ENCODE measurements around the gene PLEKHA4.

PLEKHA4 gene

DNA sequence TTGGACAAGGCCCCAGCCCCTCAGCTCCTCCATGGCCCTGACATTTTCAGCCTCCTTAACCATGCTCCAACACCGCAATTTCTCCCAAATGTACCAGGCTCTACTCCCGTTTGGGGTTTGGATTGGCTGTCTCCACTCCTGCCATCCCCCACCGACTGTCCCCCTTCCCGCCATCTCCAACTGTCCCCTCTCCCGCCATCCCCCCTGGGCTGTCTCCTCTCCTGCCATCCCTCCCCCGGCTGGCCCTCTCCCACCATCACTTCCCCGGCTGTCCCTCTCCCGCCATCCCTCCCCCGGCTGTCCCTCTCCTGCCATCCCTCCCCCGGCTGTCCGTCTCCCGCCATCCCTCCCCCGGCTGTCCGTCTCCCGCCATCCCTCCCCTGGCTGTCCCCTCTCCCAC lies 63.0 kb downstream of the PLEKHA4 start:
- Histone ChIP-seq H3K4me3 (replicated peaks; ENCODE audit: insufficient read depth, low read length) (no peak overlapping the region), H3K27me3 (ENCODE audit: insufficient read depth, poor library complexity, severe bottlenecking) (no peaks in the 10 kb centered on the region), H3K27ac (replicated peaks) (no peak overlapping the region)
- no peak for DNase-seq (ENCODE audit: low read depth in 1 of 2, low spot score in 1 of 2)
- TF ChIP-seq REST (IDR thresholded peaks at IDR 0.05; ENCODE audit: insufficient replicate concordance, low read depth), result no peak
- no peak for TF ChIP-seq POLR2AphosphoS5 (IDR thresholded peaks at IDR 0.05; ENCODE audit: low read depth)
- no peak for TF ChIP-seq GABPA (IDR thresholded peaks at IDR 0.05; ENCODE audit: low read depth)
- TF ChIP-seq CTCF (IDR thresholded peaks at IDR 0.05; ENCODE audit: insufficient read depth, low read length), result no peak
- no peak for TF ChIP-seq SPI1 (IDR thresholded peaks at IDR 0.05; ENCODE audit: borderline replicate concordance, low read depth)

DNA sequence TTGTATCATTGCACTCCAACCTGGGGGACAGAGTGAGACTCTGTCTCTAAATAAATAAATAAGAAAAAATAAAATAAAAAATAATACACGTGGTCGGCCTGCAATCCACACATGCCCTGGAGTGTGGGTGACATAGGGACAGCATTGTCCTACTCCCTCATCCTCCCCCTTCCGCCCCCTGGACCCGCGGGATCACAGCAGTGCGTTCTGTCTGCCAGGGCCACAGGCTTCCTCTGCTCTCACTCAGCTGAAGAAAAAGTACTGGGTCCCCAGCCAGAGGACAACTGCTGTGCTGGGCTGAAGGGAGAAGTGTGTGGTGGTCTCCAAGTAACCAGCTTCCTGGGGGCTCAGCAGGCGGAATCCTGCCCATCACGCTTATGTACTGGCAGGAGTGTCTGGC lies 63.9 kb downstream of the PLEKHA4 start:
- no peak overlapping the region for H3K27ac ChIP-seq (replicated peaks)
- no peak for DNase-seq (ENCODE audit: low read depth in 1 of 2, low spot score in 1 of 2)

DNA sequence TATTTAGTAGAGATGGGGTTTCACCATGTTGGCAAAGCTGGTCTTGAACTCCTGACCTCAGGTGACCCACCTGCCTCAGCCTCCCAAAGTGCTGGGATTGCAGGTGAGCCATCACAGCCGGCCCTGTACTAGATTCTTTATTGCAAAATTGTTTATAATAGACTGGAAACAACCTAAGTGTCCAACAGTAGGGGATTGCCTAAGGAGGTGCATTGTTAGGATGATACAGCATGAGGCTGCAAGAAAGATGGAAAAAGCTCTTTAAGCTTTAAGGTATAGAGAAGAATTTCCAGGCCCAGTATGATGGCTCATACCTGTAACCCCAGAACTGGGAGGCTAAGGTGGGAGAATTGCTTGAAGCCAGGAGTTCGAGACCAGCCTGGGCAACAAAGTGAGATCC lies 65.8 kb downstream of the PLEKHA4 start:
- TF ChIP-seq GABPA (IDR thresholded peaks at IDR 0.05; ENCODE audit: low read depth) (no peak), CTCF (IDR thresholded peaks at IDR 0.05; ENCODE audit: insufficient read depth, low read length) (no peak), REST (IDR thresholded peaks at IDR 0.05; ENCODE audit: insufficient replicate concordance, low read depth) (no peak), POLR2AphosphoS5 (IDR thresholded peaks at IDR 0.05; ENCODE audit: low read depth) (no peak), SPI1 (IDR thresholded peaks at IDR 0.05; ENCODE audit: borderline replicate concordance, low read depth) (no peak)
- no peak for DNase-seq (ENCODE audit: low read depth in 1 of 2, low spot score in 1 of 2)
- no peak overlapping the region for H3K4me3 ChIP-seq (replicated peaks; ENCODE audit: insufficient read depth, low read length)
- H3K27ac ChIP-seq (replicated peaks), result no peak overlapping the region
- H3K27me3 ChIP-seq (ENCODE audit: insufficient read depth, poor library complexity, severe bottlenecking), result no peaks in the 10 kb centered on the region

More for the DNA sequence above, 63.9 kb downstream of the PLEKHA4 start:
- TF ChIP-seq POLR2AphosphoS5 (IDR thresholded peaks at IDR 0.05; ENCODE audit: low read depth) (no peak), GABPA (IDR thresholded peaks at IDR 0.05; ENCODE audit: low read depth) (no peak), REST (IDR thresholded peaks at IDR 0.05; ENCODE audit: insufficient replicate concordance, low read depth) (no peak), CTCF (IDR thresholded peaks at IDR 0.05; ENCODE audit: insufficient read depth, low read length) (no peak), SPI1 (IDR thresholded peaks at IDR 0.05; ENCODE audit: borderline replicate concordance, low read depth) (no peak)
- H3K27me3 ChIP-seq (ENCODE audit: insufficient read depth, poor library complexity, severe bottlenecking), result no peaks in the 10 kb centered on the region
- no peak overlapping the region for H3K4me3 ChIP-seq (replicated peaks; ENCODE audit: insufficient read depth, low read length)

All from HL-60 (cell line).